K562 (cell line): Measurements from ENCODE around the gene COL16A1.

Experiments
- BACH1 ChIP-seq: fragments of 200-800 bp; sonication (Bioruptor generic); IDR thresholded peaks from 2 replicates; pipeline ENCODE4 v1.6.1; 2016; ENCODE audit warnings: missing genetic modification characterization, missing compliant biosample characterization
- CTCF ChIP-seq, 3 experiments: IDR thresholded peaks in 2 of 3; conservative IDR thresholded peaks in 1 of 3; 2 replicates each; pipeline ENCODE4 v1.5.1; 2011 to 2012; ENCODE audit warnings: low read length in 3 of 3, mild to moderate bottlenecking in 3 of 3, control low read depth in 2 of 3, improper control_type of control experiment in 1 of 3, inconsistent platforms in 1 of 3, low read depth in 1 of 3, mixed read lengths in 1 of 3, moderate library complexity in 1 of 3; ENCODE audit not compliant: insufficient read depth in 2 of 3
- GTF3C2 ChIP-seq: IDR thresholded peaks from 3 replicates; pipeline ENCODE4 v1.6.1; 2011; ENCODE audit warnings: borderline replicate concordance, mild to moderate bottlenecking, moderate library complexity; ENCODE audit not compliant: insufficient read length; ENCODE audit errors: extremely low read depth
- MCM5 ChIP-seq: fragments of 450-650 bp; IDR thresholded peaks from 2 replicates; pipeline ENCODE4 v1.6.1; 2016; ENCODE audit warnings: low read depth
- POLR2A ChIP-seq: fragments of 450-650 bp; conservative IDR thresholded peaks from 2 replicates; pipeline ENCODE4 v1.6.1; 2016
- RBM25 ChIP-seq: fragments of 200-400 bp; formaldehyde crosslinking; IDR thresholded peaks from 2 replicates; pipeline ENCODE4 v1.6.1; 2018; ENCODE audit warnings: low read length, low read depth, moderate library complexity; ENCODE audit not compliant: severe bottlenecking
- RBM34 ChIP-seq: fragments of 200-400 bp; formaldehyde crosslinking; IDR thresholded peaks from 2 replicates; pipeline ENCODE4 v1.6.1; 2018; ENCODE audit warnings: low read length, borderline replicate concordance; ENCODE audit not compliant: insufficient read depth
- SRF ChIP-seq, 2 experiments: fragments of 250-450, 450-650 bp in 1 of 2; sonication (Bioruptor Pico) in 1 of 2; sonication (generic) in 1 of 2; formaldehyde crosslinking; IDR thresholded peaks; 2 replicates each; pipeline versions ENCODE4 v1.5.0 to v1.5.1; 2020 to 2022; ENCODE audit warnings: mild to moderate bottlenecking in 1 of 2, missing genetic modification reagents in 1 of 2
- ZFP91 ChIP-seq: sonication (generic); formaldehyde crosslinking; IDR thresholded peaks from 2 replicates; pipeline ENCODE4 v1.8.0; 2022; ENCODE audit warnings: mild to moderate bottlenecking, missing genetic modification reagents
- ZNF24 ChIP-seq: fragments of 450-650 bp; IDR thresholded peaks from 2 replicates; pipeline ENCODE4 v1.6.1; 2016
- ZNF57 ChIP-seq: fragments of 450-650 bp; formaldehyde crosslinking; IDR thresholded peaks from 2 replicates; pipeline ENCODE4 v1.4.0; 2020; ENCODE audit warnings: mild to moderate bottlenecking, moderate library complexity

GRCh38 chr1:31640179-31640578 is 63.6 kb downstream of the COL16A1 start:
- peak in 1 of 3 experiments; percentile 15; a peak in 1 of 6 replicates for TF ChIP-seq CTCF (IDR thresholded peaks at IDR 0.05 in 2 of 3, conservative IDR thresholded peaks at IDR 0.05 in 1 of 3; ENCODE audit: insufficient read depth in 2 of 3, low read depth in 1 of 3, low read length in 3 of 3)
- TF ChIP-seq ZFP91 (CRISPR knock-in tag) = no peak
- TF ChIP-seq RBM34 = no peak
- TF ChIP-seq SRF (CRISPR knock-in tag; IDR thresholded peaks at IDR 0.05) = no peak
- TF ChIP-seq ZNF24 = no peak
- TF ChIP-seq GTF3C2 = no peak
- no peak for TF ChIP-seq BACH1 (tag)
- TF ChIP-seq POLR2A = no peak
- no peak for TF ChIP-seq MCM5
- TF ChIP-seq ZNF57 (CRISPR knock-in tag) = no peak
- TF ChIP-seq RBM25 = no peak
